ENCODE data around the gene GTF2E1.

Gene GTF2E1

GRCh38 chr3:120802916-120803315 lies 60.4 kb downstream of the GTF2E1 start:
- H3K36me3 Mint-ChIP-seq: no peaks in the 10 kb centered on the region
- no peak for ATAC-seq
- H3K9me3 Mint-ChIP-seq: no peaks in the 10 kb centered on the region
- H3K4me1 Mint-ChIP-seq: no peaks in the 10 kb centered on the region
- H3K4me3 Mint-ChIP-seq: no peak overlapping the region
- no peak overlapping the region for H3K27ac Mint-ChIP-seq
- no peak for DNase-seq (ENCODE audit: low spot score in 2 of 2)

- H3K27ac Mint-ChIP-seq: no peak overlapping the region
- H3K4me1 Mint-ChIP-seq: no peaks in the 10 kb centered on the region
- no peaks in the 10 kb centered on the region for H3K9me3 Mint-ChIP-seq
- DNase-seq (ENCODE audit: low spot score in 2 of 2) (no peak), ATAC-seq (no peak)
- no peak overlapping the region for H3K4me3 Mint-ChIP-seq
- H3K36me3 Mint-ChIP-seq: no peaks in the 10 kb centered on the region
Observed at GRCh38 chr3:120816728-120817127, 74.2 kb downstream of the GTF2E1 start.

- DNase-seq (ENCODE audit: low spot score in 2 of 2) (no peak), ATAC-seq (no peak)
- Mint-ChIP-seq H3K27ac (no peak overlapping the region), H3K36me3 (no peaks in the 10 kb centered on the region), H3K9me3 (no peaks in the 10 kb centered on the region), H3K4me3 (no peak overlapping the region), H3K4me1 (no peaks in the 10 kb centered on the region)
Observed at GRCh38 chr3:120820748-120821147, 78.2 kb downstream of the GTF2E1 start.

- DNase-seq (ENCODE audit: low spot score in 2 of 2) (no peak), ATAC-seq (no peak)
- Mint-ChIP-seq H3K4me1 (no peaks in the 10 kb centered on the region), H3K9me3 (no peaks in the 10 kb centered on the region), H3K27ac (no peak overlapping the region), H3K36me3 (no peaks in the 10 kb centered on the region), H3K4me3 (no peak overlapping the region)
Observed at GRCh38 chr3:120821426-120821825, 78.9 kb downstream of the GTF2E1 start.

GRCh38 chr3:120823156-120823555 lies 80.6 kb downstream of the GTF2E1 start:
- H3K9me3 Mint-ChIP-seq: no peaks in the 10 kb centered on the region
- no peaks in the 10 kb centered on the region for H3K36me3 Mint-ChIP-seq
- no peak overlapping the region for H3K27ac Mint-ChIP-seq
- ATAC-seq (no peak), DNase-seq (ENCODE audit: low spot score in 2 of 2) (no peak)
- H3K4me3 Mint-ChIP-seq: no peak overlapping the region
- H3K4me1 Mint-ChIP-seq: no peaks in the 10 kb centered on the region

- Mint-ChIP-seq H3K9me3 (no peaks in the 10 kb centered on the region), H3K27ac (no peak overlapping the region), H3K36me3 (no peaks in the 10 kb centered on the region), H3K4me3 (no peak overlapping the region), H3K4me1 (no peaks in the 10 kb centered on the region)
- no peak for DNase-seq (ENCODE audit: low spot score in 2 of 2)
- ATAC-seq: no peak
Observed at GRCh38 chr3:120824613-120825012, 82.1 kb downstream of the GTF2E1 start.

GRCh38 chr3:120828796-120829195 lies 86.3 kb downstream of the GTF2E1 start:
- Mint-ChIP-seq H3K9me3 (no peaks in the 10 kb centered on the region), H3K27ac (no peak overlapping the region), H3K4me3 (no peak overlapping the region), H3K36me3 (no peaks in the 10 kb centered on the region), H3K4me1 (no peaks in the 10 kb centered on the region)
- ATAC-seq (no peak), DNase-seq (ENCODE audit: low spot score in 2 of 2) (no peak)

- Mint-ChIP-seq H3K4me1 (no peaks in the 10 kb centered on the region), H3K9me3 (no peaks in the 10 kb centered on the region), H3K4me3 (no peak overlapping the region), H3K27ac (no peak overlapping the region), H3K36me3 (no peaks in the 10 kb centered on the region)
- ATAC-seq (no peak), DNase-seq (ENCODE audit: low spot score in 2 of 2) (no peak)
Observed at GRCh38 chr3:120831066-120831465, 88.5 kb downstream of the GTF2E1 start.

Data from stimulated activated effector memory CD8-positive, alpha-beta T cell treated with anti-CD3 and anti-CD28 coated beads, Interleukin-12 subunit alpha, Interleukin-12 subunit beta, amount 100 ng/mL, for 72 hours (primary cell).